ENCODE results near the gene FOXI1.

The FOXI1 gene

DNA sequence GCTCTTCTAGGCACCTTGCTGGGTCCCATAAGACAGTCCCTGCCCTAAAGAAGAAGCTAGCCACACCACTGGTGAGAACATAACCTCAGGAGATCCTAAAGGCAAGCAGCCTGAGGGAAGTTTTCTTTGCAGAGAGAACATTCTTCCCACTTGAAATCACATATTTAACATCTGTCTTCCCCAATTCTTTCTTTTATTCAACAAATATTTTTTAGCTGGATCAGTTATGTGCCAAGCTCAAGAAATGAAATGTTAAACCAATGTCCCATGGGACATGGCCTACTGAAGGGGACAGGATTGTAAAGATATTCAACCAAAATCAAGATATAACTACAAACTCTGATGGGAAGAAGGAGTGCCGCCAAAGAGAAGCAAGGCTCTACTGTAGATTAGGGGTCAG is 36.5 kb downstream of the FOXI1 start:
- DNase-seq = no peak
- Histone ChIP-seq H3K27me3 (no peaks in the 10 kb centered on the region), H3K36me3 (no peaks in the 10 kb centered on the region), H3K4me1 (no peaks in the 10 kb centered on the region), H3K4me3 (ENCODE audit: low read depth, low read length) (no peak overlapping the region), H3K9me3 (no peaks in the 10 kb centered on the region)
- TF ChIP-seq, protein P1, sequence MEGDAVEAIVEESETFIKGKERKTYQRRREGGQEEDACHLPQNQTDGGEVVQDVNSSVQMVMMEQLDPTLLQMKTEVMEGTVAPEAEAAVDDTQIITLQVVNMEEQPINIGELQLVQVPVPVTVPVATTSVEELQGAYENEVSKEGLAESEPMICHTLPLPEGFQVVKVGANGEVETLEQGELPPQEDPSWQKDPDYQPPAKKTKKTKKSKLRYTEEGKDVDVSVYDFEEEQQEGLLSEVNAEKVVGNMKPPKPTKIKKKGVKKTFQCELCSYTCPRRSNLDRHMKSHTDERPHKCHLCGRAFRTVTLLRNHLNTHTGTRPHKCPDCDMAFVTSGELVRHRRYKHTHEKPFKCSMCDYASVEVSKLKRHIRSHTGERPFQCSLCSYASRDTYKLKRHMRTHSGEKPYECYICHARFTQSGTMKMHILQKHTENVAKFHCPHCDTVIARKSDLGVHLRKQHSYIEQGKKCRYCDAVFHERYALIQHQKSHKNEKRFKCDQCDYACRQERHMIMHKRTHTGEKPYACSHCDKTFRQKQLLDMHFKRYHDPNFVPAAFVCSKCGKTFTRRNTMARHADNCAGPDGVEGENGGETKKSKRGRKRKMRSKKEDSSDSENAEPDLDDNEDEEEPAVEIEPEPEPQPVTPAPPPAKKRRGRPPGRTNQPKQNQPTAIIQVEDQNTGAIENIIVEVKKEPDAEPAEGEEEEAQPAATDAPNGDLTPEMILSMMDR (IDR thresholded peaks at IDR 0.05; ENCODE audit: low read depth, low read length) = no peak

DNA sequence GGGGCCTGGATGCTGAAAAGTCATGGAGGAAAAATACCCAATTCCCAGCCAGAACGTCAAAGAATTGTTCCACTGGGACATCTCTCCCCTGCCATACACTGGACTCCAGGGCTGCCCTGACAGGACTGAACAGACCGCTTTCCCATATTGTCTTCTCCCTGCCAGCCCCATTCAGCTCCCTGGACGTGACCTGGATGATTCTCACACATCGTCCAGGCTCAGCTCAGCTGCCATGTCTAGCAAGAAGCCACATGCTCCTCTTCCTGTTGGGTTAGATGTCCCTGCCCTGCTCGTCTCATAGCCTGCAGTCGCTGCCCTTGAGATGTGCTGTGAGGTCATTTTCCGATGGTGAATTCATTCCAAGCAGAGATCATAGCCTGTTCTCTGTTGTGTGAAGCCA is 37.4 kb downstream of the FOXI1 start:
- no peak overlapping the region for H3K4me3 ChIP-seq (ENCODE audit: low read depth, low read length)
- no peak for DNase-seq
- no peaks in the 10 kb centered on the region for H3K4me1 ChIP-seq
- H3K27me3 ChIP-seq = no peaks in the 10 kb centered on the region
- TF ChIP-seq, protein P1 (IDR thresholded peaks at IDR 0.05; ENCODE audit: low read depth, low read length) = no peak
- no peaks in the 10 kb centered on the region for H3K36me3 ChIP-seq
- H3K9me3 ChIP-seq = no peaks in the 10 kb centered on the region

DNA sequence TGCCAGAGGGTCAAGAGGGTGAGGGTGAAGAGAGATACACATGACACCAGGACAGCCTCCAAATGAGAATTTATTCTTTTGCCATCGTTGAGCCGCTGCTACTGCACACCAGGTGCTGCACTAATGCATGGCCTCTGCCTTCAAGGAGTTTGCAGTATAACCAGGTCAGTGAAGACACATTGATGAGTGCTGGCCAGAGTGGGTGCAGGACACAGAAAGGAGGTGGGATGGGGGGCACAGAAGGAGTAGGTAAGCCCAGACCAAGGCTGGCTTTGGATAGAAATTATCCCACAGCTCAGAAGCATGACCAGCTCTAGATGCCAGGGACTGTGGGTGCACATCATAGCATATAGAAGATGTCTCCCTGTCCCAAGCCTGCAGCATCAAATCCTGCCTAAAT is 38.0 kb downstream of the FOXI1 start:
- no peak for DNase-seq
- Histone ChIP-seq H3K4me1 (no peaks in the 10 kb centered on the region), H3K36me3 (no peaks in the 10 kb centered on the region), H3K4me3 (ENCODE audit: low read depth, low read length) (no peak overlapping the region), H3K27me3 (no peaks in the 10 kb centered on the region), H3K9me3 (no peaks in the 10 kb centered on the region)
- TF ChIP-seq, protein P1 (IDR thresholded peaks at IDR 0.05; ENCODE audit: low read depth, low read length) = no peak

DNA sequence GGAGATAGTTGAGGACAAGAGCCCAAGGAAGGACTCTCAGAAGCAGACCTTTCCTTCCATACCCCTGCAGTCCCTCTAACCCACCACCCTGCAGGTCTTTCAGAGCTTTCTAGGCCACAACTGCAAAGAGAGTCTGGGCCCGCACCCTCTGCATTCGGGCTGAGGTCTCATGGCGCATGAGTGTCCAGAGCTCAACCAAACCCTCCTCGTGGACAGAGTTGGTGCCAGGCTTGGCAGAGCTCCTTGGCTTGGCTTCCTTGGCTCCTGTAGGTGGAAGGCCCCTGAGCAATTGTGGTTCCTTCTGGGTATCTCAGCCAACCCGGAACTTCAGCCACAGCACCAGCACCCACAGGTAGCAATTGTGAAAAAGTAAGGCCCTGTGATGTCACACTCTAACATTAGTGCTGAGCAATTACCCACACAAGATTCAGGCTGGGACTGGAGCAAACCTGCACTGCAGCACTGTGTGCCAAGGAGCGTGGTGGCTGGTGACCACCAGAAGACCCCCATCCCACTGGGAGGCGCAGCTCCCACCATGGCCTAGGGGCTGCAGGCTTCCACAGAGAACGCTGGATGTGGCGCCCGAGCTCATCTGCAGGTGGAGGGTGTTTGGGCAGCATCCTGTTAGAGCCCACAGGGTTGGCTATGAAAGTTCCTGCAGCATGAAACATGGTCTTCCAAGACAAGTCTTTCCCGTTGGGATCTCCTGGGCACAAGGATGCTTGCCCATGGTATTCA is 38.8 kb downstream of the FOXI1 start:
- DNase-seq = no peak
- Histone ChIP-seq H3K9me3 (no peaks in the 10 kb centered on the region), H3K36me3 (no peaks in the 10 kb centered on the region), H3K4me1 (no peaks in the 10 kb centered on the region), H3K4me3 (ENCODE audit: low read depth, low read length) (no peak overlapping the region), H3K27me3 (no peaks in the 10 kb centered on the region)
- TF ChIP-seq, protein P1 (IDR thresholded peaks at IDR 0.05; ENCODE audit: low read depth, low read length) = no peak

DNA sequence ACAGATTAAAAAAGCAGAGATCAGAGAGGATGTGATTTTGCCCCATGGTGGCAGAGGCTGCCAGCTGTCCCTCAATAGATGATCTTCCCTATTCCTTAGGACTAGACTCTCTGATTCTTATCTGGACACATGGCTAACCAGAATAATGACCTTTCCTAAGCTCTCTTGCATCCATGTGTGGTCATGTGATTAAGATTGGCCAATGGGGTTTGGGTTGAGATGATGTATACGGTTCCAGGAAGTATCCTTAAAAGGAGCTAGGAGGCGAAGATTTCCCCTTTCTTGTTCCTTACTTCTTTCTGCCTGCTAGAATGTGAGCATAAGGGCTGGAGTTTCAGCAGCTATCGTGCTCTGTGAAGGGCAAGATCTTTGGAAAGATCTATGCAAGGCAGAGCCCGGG is 39.8 kb downstream of the FOXI1 start:
- H3K4me3 ChIP-seq (ENCODE audit: low read depth, low read length) = no peak overlapping the region
- TF ChIP-seq, protein P1 (IDR thresholded peaks at IDR 0.05; ENCODE audit: low read depth, low read length) = no peak
- no peak for DNase-seq
- no peaks in the 10 kb centered on the region; the same call in 1 of the 2 replicates for H3K9me3 ChIP-seq
- no peaks in the 10 kb centered on the region for H3K36me3 ChIP-seq
- no peaks in the 10 kb centered on the region for H3K27me3 ChIP-seq
- H3K4me1 ChIP-seq = no peaks in the 10 kb centered on the region

DNA sequence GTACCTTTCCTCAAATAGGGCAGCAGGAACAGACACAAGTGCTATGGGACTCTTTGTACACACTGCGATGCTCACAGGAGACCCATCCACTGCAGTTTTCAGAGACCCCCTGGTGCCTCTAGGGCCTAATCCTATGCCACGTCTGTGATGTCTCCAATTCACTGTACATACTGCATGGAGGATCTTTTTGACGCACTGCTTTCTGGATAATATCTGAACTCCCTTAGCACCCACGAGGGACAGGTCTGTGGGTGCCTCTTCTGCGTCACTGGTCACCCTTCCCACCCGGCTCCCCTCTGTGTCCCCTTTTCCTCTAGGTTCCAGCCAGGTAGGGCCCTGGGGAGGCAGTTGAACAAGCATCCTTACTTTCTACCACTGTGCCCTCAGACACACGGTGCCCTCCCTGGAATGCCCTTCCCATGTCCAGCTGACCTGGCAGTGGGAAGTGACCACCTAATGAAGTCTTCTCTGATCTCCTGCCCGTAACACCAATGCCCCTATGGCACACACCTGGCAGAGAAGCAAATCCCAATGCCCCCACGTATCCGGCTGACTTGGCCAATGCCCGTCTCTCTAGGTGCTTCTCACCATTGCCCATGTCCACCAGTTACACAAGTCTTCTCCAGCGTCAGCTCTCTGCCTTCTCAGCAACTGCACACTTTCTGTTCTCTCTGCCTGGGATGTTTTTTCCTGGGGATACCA is 41.5 kb downstream of the FOXI1 start:
- TF ChIP-seq, protein P1 (IDR thresholded peaks at IDR 0.05; ENCODE audit: low read depth, low read length) = no peak
- no peak for DNase-seq
- no peak overlapping the region for H3K4me3 ChIP-seq (ENCODE audit: low read depth, low read length)
- no peaks in the 10 kb centered on the region for H3K36me3 ChIP-seq
- H3K27me3 ChIP-seq = no peaks in the 10 kb centered on the region
- no peaks in the 10 kb centered on the region for H3K4me1 ChIP-seq
- no peaks in the 10 kb centered on the region; the same call in 1 of the 2 replicates for H3K9me3 ChIP-seq
